ENCODE data around the gene DCAF10. TPM values are rescaled to one million over a fixed set of nuclear protein-coding genes. Genes with fewer than 3 reads are reported as not detected.
"Not testable (repeated sequence)": the region's sequence is repeated elsewhere in the genome, so short reads cannot be mapped to it uniquely, and the experiment has no call there.

DCAF10 gene
- total and polyA plus RNA-seq, 10 of the 15 experiments (the other 5 are each of a cell fraction or from before 2014, with no cell fraction given): 3.9 to 21.7 (median 9.8) TPM

GRCh38 chr9:37765263-37765662, 35.3 kb upstream of the DCAF10 start:
- POLR2A ChIA-PET; BruUV-seq (replicated peaks): not testable (repeated sequence)

GRCh38 chr9:37769306-37769705, 31.3 kb upstream of the DCAF10 start:
- H3K9me3 ChIP-seq (replicated peaks; ENCODE audit: control insufficient read depth, insufficient read depth, low read length): no peaks in the 10 kb centered on the region
- H3K27ac ChIP-seq (ENCODE audit: control insufficient read depth, insufficient read depth): no peak overlapping the region
- ChIA-PET RAD21 (ENCODE audit: unreplicated experiment) (no interaction called here), CTCF (interaction anchor here (1.9 to 2.8 kb wide), 2 partner anchors 10 to 11 kb away, joined by 5 to 8 read pairs; no protein-coding TSS in a partner anchor), SMC1A (ENCODE audit: uncharacterized antibody, unreplicated experiment) (no interaction called here), POLR2A (interaction anchor here (0.7 kb wide), 3 partner anchors 38 to 335 kb away, joined by 3 to 4 read pairs (median 3); no protein-coding TSS in a partner anchor)
- DNase-seq (ENCODE audit: low read depth, low spot score) (no peak), ATAC-seq (no peak), FAIRE-seq (no peak)
- no peak overlapping the region for H3K4me3 ChIP-seq
- no peak overlapping the region for H3K9ac ChIP-seq (ENCODE audit: control insufficient read depth, insufficient read depth, low read length)
- H4K20me1 ChIP-seq (ENCODE audit: control insufficient read depth, insufficient read depth): no peaks in the 10 kb centered on the region
- intact Hi-C loops (cut with micrococcal nuclease; ENCODE audit: unreplicated experiment) (no loop called here), in situ Hi-C loops (cut with MboI) (no loop called here)
- H3K4me1 ChIP-seq (ENCODE audit: control insufficient read depth, insufficient read depth, low read length): no peaks in the 10 kb centered on the region
- no peak overlapping the region for H2AFZ ChIP-seq (ENCODE audit: control insufficient read depth, low read depth, low read length)
- no peaks in the 10 kb centered on the region for H3K79me2 ChIP-seq (ENCODE audit: control insufficient read depth, insufficient read depth, low read length)
- H3K36me3 ChIP-seq (ENCODE audit: control insufficient read depth in 2 of 2, insufficient read depth in 2 of 2, low read length in 1 of 2): peaks cover 4 to 9% of the 10 kb centered on the region in 2 experiments; a peak in 2 of 4 replicates
- H3K27me3 ChIP-seq (replicated peaks in 1 of 2; ENCODE audit: control insufficient read depth in 2 of 2, insufficient read depth in 2 of 2, low read length in 1 of 2): no peaks in the 10 kb centered on the region
- BruUV-seq (replicated peaks): no TSS peak
- TF ChIP-seq USF2 (IDR thresholded peaks at IDR 0.05; ENCODE audit: borderline replicate concordance, low read depth, low read length) (no peak), HCFC1 (IDR thresholded peaks at IDR 0.05; ENCODE audit: low read length) (no peak), TBL1XR1 (IDR thresholded peaks at IDR 0.05; ENCODE audit: low read depth, low read length) (no peak), BHLHE40 (IDR thresholded peaks at IDR 0.05; ENCODE audit: borderline replicate concordance in 1 of 2, low read depth in 2 of 2, low read length in 1 of 2) (no peak), MEF2A (IDR thresholded peaks at IDR 0.05; ENCODE audit: insufficient read depth, low read depth, low read length) (no peak), PBX3 (IDR thresholded peaks at IDR 0.05; ENCODE audit: insufficient replicate concordance, low read depth, low read length) (no peak), CEBPZ (IDR thresholded peaks at IDR 0.05; ENCODE audit: low read depth, low read length) (no peak), ZBTB33 (IDR thresholded peaks at IDR 0.05) (no peak)
- 95% methylated on average over 5 of the region's 5 CpGs for WGBS (ENCODE audit: insufficient coverage, insufficient replicate concordance, low lambda C conversion rate, missing lambda C conversion rate)
- no peak overlapping the region for H3K4me2 ChIP-seq (ENCODE audit: control insufficient read depth, insufficient read depth)

More at GRCh38 chr9:37765263-37765662, 35.3 kb upstream of the DCAF10 start:
- H3K27ac ChIP-seq (ENCODE audit: control insufficient read depth, insufficient read depth); H3K4me2 ChIP-seq (ENCODE audit: control insufficient read depth, insufficient read depth); H2AFZ ChIP-seq (ENCODE audit: control insufficient read depth, low read depth, low read length); H3K27me3 ChIP-seq (replicated peaks in 1 of 2; ENCODE audit: control insufficient read depth in 2 of 2, insufficient read depth in 2 of 2, low read length in 1 of 2); RAD21 ChIA-PET (ENCODE audit: unreplicated experiment); in situ Hi-C loops (cut with MboI); H3K9me3 ChIP-seq (replicated peaks; ENCODE audit: control insufficient read depth, insufficient read depth, low read length); CTCF ChIA-PET; H3K4me3 ChIP-seq; H3K9ac ChIP-seq (ENCODE audit: control insufficient read depth, insufficient read depth, low read length); intact Hi-C loops (cut with micrococcal nuclease; ENCODE audit: unreplicated experiment); H3K4me1 ChIP-seq (ENCODE audit: control insufficient read depth, insufficient read depth, low read length); FAIRE-seq; ATAC-seq; H4K20me1 ChIP-seq (ENCODE audit: control insufficient read depth, insufficient read depth); H3K79me2 ChIP-seq (ENCODE audit: control insufficient read depth, insufficient read depth, low read length); H3K36me3 ChIP-seq (ENCODE audit: control insufficient read depth in 2 of 2, insufficient read depth in 2 of 2, low read length in 1 of 2); DNase-seq (ENCODE audit: low read depth, low spot score); SMC1A ChIA-PET (ENCODE audit: uncharacterized antibody, unreplicated experiment): not testable (repeated sequence)
- WGBS (ENCODE audit: insufficient coverage, insufficient replicate concordance, low lambda C conversion rate, missing lambda C conversion rate): 79% methylated on average over 4 of the region's 6 CpGs

Measured in GM12878 (cell line).